Stimulated activated CD4-positive, alpha-beta T cell treated with anti-CD3 and anti-CD28 coated beads, Interleukin-12 subunit alpha, Interleukin-12 subunit beta, amount 100 ng/mL, for 48 hours (primary cell): ENCODE measurements around the gene ANO1.
"Not testable (repeated sequence)": the region's sequence is repeated elsewhere in the genome, so short reads cannot be mapped to it uniquely, and the experiment has no call there.

Experiments used
- DNase-seq, 3 donors: peaks; one replicate each; pipeline ENCODE4 v3.0.0-alpha.2; 2020; ENCODE audit warnings: low read depth in 2 of 3, low spot score in 1 of 3

Gene ANO1

GRCh38 chr11:70185348-70186055 lies 107.4 kb downstream of the ANO1 start:
- DNase-seq = no peak

DNA sequence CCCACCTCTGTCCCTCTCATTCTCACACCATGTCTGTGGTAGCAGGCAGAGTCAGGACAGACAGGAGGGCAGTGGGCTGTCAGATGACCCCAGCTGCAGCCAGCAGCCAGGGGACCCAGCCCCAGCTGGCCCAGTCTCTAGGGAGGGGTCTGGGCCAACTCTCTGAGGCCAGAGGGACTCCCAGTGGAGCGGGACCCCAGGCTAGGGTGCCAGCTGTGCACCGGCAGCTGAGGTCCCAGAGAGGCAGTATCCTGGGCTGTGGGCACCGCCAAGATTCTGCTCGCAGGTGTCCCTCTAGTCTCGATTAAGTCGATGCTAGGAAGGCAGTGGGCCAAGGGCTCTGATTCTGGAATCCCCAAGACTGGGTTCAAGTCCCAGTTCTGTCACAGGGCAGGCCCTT lies 108.3 kb downstream of the ANO1 start:
- no peak for DNase-seq

- no peak for DNase-seq
Measured at GRCh38 chr11:70186936-70187335, 108.8 kb downstream of the ANO1 start.

GRCh38 chr11:70187771-70188170 lies 109.7 kb downstream of the ANO1 start:
- DNase-seq = no peak

- DNase-seq = no peak
Measured at GRCh38 chr11:70189622-70190021, 111.5 kb downstream of the ANO1 start.

DNA sequence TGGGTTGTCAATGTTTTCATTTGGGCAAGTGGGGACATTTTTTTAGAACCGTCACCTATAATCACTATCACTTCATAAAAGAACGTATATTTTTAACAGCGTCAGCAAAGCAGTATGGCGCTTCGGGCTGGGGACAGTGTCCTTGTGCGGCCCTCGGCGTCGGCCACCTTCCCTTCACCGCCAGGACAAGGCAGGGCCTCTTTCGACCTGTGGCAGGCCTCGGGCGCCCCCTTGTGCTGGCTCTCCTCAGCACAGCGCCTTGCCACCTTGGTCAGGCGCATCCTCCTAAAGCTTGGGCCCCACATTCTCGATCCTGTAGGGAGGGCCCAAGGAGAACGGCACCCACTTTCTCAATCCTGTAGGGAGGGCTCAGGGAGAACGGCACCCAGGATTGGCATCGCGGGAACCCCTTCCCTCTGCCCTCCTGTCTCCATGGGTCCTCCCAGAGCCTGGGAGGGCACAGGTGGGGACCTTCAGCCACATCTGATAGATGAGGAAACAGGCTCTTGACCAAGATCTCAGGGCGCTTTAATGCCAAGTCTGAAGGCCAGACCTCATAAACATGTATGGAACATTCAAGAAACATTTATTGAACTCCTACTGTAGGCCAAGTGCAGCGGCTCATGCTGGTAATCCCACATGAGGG lies 113.5 kb downstream of the ANO1 start:
- DNase-seq = peak; percentile 40 to 66 (median 59)

- no peak for DNase-seq
Measured at GRCh38 chr11:70192666-70193410, 114.7 kb downstream of the ANO1 start.

GRCh38 chr11:70193411-70194292 lies 115.5 kb downstream of the ANO1 start:
- DNase-seq = no peak

GRCh38 chr11:70194792-70195791 lies 117.0 kb downstream of the ANO1 start:
- no peak for DNase-seq

GRCh38 chr11:70200212-70200844 lies 122.2 kb downstream of the ANO1 start:
- DNase-seq = no peak

DNA sequence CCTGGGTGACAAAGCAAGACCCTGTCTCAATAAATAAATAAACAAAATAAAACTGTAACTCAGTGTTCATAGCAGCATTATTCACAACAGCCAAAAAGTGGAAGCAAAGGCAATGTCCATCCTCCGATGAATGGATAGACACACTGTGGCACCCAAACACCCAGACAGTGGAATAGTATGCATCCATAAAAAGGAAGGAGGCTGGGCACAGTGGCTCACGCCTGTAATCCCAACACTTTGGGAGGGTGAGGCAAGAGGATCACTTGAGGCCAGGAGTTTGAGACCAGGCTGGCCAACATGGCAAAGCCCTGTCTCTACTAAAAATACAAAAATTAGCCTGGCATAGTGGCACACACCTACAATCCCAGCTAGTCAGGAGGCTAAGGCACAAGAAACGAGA lies 122.9 kb downstream of the ANO1 start:
- not testable (repeated sequence) for DNase-seq

GRCh38 chr11:70201882-70202861 lies 124.1 kb downstream of the ANO1 start:
- no peak for DNase-seq

- DNase-seq = peak; percentile 83 to 88 (median 84)
Measured at GRCh38 chr11:70202920-70203750, 125.0 kb downstream of the ANO1 start, which contains the start of gene FADD. Gene FADD (plus strand): TSS chr11:70203296. CDS start chr11:70203460, 164 bp downstream.

GRCh38 chr11:70203751-70204465 lies 125.8 kb downstream of the ANO1 start:
- peak; percentile 82 to 97 (median 86) for DNase-seq

DNA sequence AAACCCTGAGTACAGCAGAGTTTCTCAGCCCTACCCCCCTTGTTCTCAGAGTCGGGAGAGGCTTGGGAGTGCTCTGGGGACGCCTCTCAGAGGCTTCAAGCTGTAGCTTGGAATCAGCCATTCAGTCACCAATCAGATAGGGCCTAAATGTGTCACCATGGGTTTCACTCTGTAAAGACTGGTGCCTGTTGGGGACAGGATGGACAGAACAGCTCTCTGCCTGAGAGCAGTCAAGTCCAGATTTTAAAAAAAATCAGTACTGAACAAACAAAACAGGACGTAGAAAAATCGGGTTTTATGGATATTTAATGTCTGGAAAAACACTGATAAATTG lies 126.3 kb downstream of the ANO1 start:
- DNase-seq = no peak

GRCh38 chr11:70205049-70205725 lies 127.1 kb downstream of the ANO1 start:
- no peak for DNase-seq
